ENCODE measurements around the gene KIAA0513.

GRCh38 chr16:85077576-85078125 lies 50.1 kb downstream of the KIAA0513 start:
- TF ChIP-seq CTCF (IDR thresholded peaks at IDR 0.05) (no peak), POLR2AphosphoS5 (IDR thresholded peaks at IDR 0.05) (no peak), POLR2A (IDR thresholded peaks at IDR 0.05) (no peak), EP300 (IDR thresholded peaks at IDR 0.05; ENCODE audit: low read depth) (no peak)
